Measurements from ENCODE around the gene ELMOD1.
A peak's percentile ranks its signal among the peaks of the same experiment; 100 is the strongest.

ELMOD1 gene

DNA sequence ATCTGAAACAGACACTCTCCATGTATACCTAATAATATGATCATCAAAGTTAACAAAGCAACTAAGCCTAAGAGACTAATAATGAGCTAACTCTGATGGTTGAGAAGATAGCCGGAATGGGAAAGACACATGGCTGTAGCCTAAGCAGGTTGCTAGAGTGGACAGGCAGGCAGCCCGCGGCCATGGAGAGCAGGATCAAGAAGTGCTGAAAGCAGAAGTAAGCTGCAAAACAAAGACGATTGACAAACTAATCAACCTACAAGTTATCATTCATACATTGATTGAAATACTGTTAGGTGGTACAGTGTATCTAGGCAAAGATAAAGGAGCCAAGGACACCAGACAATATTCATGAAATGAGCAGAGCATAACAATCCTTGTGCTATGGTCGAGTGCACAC, 91.6 kb downstream of the ELMOD1 start:
- no peak for DNase-seq
- H3K23ac ChIP-seq (ENCODE audit: low read length) = no peak overlapping the region
- H3K9ac ChIP-seq (ENCODE audit: low read length) = no peak overlapping the region
- H3K27me3 ChIP-seq (ENCODE audit: insufficient read depth, low read length, poor library complexity) = no peaks in the 10 kb centered on the region
- H2BK120ac ChIP-seq (ENCODE audit: low read depth, low read length) = no peak overlapping the region
- no peak overlapping the region for H4K8ac ChIP-seq (ENCODE audit: low read depth, low read length)
- no peak overlapping the region for H3K4ac ChIP-seq (ENCODE audit: low read depth, low read length)
- no peaks in the 10 kb centered on the region for H3K4me1 ChIP-seq (ENCODE audit: control insufficient read depth, low read depth, low read length)
- no CpG with 5 or more reads among the region's 5 CpGs for WGBS (ENCODE audit: extremely low coverage, insufficient coverage, low lambda C conversion rate)
- no peak overlapping the region for H2AK5ac ChIP-seq (ENCODE audit: low read length)
- no peak overlapping the region for H4K5ac ChIP-seq (ENCODE audit: low read length)
- no peaks in the 10 kb centered on the region for H3K36me3 ChIP-seq (ENCODE audit: control insufficient read depth, insufficient read depth, low read length)
- no peak overlapping the region for H2BK15ac ChIP-seq (replicated peaks; ENCODE audit: low read depth)
- no peak overlapping the region for H3K4me2 ChIP-seq (ENCODE audit: low read length)
- no peaks in the 10 kb centered on the region for H3K79me2 ChIP-seq (ENCODE audit: control insufficient read depth, insufficient read depth, low read length)
- no peaks in the 10 kb centered on the region for H3K79me1 ChIP-seq (ENCODE audit: low read length)
- no peak overlapping the region for H3K4me3 ChIP-seq (ENCODE audit: low read length)
- H3K56ac ChIP-seq (ENCODE audit: low read length) = no peak overlapping the region
- H3K27ac ChIP-seq (ENCODE audit: low read depth, low read length) = no peak overlapping the region
- no peak overlapping the region for H2BK5ac ChIP-seq (ENCODE audit: low read length)
- no peak overlapping the region for H3K18ac ChIP-seq (ENCODE audit: low read length)

DNA sequence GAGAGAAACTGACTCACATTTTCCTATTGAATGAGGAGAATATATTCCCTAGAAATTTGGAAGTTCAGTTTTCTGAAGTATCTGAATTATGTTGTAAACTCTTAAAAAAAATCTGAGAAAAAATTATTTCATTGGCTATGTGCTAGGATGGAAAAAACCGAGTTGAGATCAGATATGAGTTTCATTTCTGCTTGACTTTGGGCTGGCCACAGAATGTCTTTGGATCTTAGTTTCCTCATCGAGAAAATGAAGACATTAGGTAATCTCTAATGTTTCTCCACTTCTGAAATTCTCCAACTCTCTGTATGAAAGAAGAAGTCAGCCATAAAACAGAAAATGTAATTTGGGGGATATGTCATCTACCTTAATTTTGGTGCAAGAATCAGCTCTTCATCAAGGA, 92.1 kb downstream of the ELMOD1 start:
- Histone ChIP-seq H3K36me3 (ENCODE audit: control insufficient read depth, insufficient read depth, low read length) (no peaks in the 10 kb centered on the region), H2AK5ac (ENCODE audit: low read length) (no peak overlapping the region), H4K5ac (ENCODE audit: low read length) (no peak overlapping the region), H3K4me3 (ENCODE audit: low read length) (no peak overlapping the region), H3K9ac (ENCODE audit: low read length) (no peak overlapping the region), H3K79me1 (ENCODE audit: low read length) (no peaks in the 10 kb centered on the region), H4K8ac (ENCODE audit: low read depth, low read length) (no peak overlapping the region), H3K27ac (ENCODE audit: low read depth, low read length) (no peak overlapping the region), H3K4ac (ENCODE audit: low read depth, low read length) (no peak overlapping the region), H3K4me1 (ENCODE audit: control insufficient read depth, low read depth, low read length) (no peaks in the 10 kb centered on the region), H3K56ac (ENCODE audit: low read length) (no peak overlapping the region), H3K18ac (ENCODE audit: low read length) (no peak overlapping the region), H3K79me2 (ENCODE audit: control insufficient read depth, insufficient read depth, low read length) (no peaks in the 10 kb centered on the region), H3K23ac (ENCODE audit: low read length) (no peak overlapping the region), H3K27me3 (ENCODE audit: insufficient read depth, low read length, poor library complexity) (no peaks in the 10 kb centered on the region), H3K4me2 (ENCODE audit: low read length) (no peak overlapping the region), H2BK5ac (ENCODE audit: low read length) (no peak overlapping the region), H2BK120ac (ENCODE audit: low read depth, low read length) (no peak overlapping the region), H2BK15ac (replicated peaks; ENCODE audit: low read depth) (no peak overlapping the region)
- DNase-seq = no peak
- no CpG with 5 or more reads among the region's 2 CpGs for WGBS (ENCODE audit: extremely low coverage, insufficient coverage, low lambda C conversion rate)

DNA sequence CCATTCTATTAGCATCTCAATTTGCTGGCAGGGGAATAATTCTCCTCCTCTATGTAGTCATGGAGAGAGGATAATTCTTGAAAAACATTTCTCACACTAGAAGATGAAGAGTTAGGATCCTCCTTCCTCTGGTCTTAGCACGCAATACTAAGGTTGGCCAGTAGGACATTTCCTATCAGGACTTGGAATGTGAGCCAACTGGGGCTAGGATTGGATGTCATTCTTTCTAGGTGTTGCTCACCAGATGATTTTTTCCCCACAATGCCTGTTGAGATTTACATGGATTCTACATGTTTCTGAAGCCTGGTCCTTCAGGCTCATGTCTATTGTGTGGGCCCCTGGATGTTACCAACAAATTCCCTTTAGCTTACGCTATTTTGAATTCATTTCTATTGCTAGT, 92.9 kb downstream of the ELMOD1 start:
- Histone ChIP-seq H3K56ac (ENCODE audit: low read length) (no peak overlapping the region), H3K4me2 (ENCODE audit: low read length) (no peak overlapping the region), H3K18ac (ENCODE audit: low read length) (no peak overlapping the region), H3K23ac (ENCODE audit: low read length) (no peak overlapping the region), H3K36me3 (ENCODE audit: control insufficient read depth, insufficient read depth, low read length) (no peaks in the 10 kb centered on the region), H3K9ac (ENCODE audit: low read length) (no peak overlapping the region), H3K27me3 (ENCODE audit: insufficient read depth, low read length, poor library complexity) (no peaks in the 10 kb centered on the region), H2BK5ac (ENCODE audit: low read length) (no peak overlapping the region), H3K4me3 (ENCODE audit: low read length) (no peak overlapping the region), H3K79me1 (ENCODE audit: low read length) (no peaks in the 10 kb centered on the region), H3K79me2 (ENCODE audit: control insufficient read depth, insufficient read depth, low read length) (no peaks in the 10 kb centered on the region), H4K8ac (ENCODE audit: low read depth, low read length) (no peak overlapping the region), H3K4me1 (ENCODE audit: control insufficient read depth, low read depth, low read length) (no peaks in the 10 kb centered on the region), H3K27ac (ENCODE audit: low read depth, low read length) (no peak overlapping the region), H2BK120ac (ENCODE audit: low read depth, low read length) (no peak overlapping the region), H2BK15ac (replicated peaks; ENCODE audit: low read depth) (no peak overlapping the region), H2AK5ac (ENCODE audit: low read length) (no peak overlapping the region), H4K5ac (ENCODE audit: low read length) (no peak overlapping the region), H3K4ac (ENCODE audit: low read depth, low read length) (no peak overlapping the region)
- DNase-seq = peak; percentile 77
- WGBS (ENCODE audit: extremely low coverage, insufficient coverage, low lambda C conversion rate) = no CpG with 5 or more reads among the region's 2 CpGs

DNA sequence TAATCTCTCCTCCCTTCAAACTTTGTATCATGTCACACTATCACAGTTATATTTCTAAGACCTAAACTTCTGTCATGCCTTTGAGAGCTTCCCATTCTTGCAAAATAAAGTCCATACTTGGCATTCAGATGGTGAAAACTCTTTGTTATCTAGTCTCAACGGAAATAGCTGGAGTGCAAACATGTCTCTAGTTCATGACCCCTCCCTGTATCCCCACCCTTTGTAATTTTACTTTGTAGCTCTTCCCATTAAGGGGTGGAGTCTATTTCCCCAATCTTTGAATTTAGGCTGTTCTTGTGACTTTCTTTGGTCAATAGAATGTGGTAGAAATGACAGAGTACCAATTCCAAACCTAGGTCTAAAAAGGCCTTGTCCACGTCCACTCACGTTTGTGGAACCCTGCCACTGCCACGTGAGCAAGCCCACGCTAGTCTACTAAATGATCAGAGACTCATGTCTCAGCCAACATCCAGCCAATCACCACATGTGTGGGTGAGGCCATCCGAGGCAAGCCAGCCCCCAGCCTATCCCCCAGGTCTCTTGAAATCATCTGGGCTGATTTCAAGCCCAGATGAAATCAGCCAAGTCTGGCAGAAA, 97.5 kb downstream of the ELMOD1 start:
- H2BK120ac ChIP-seq (ENCODE audit: low read depth, low read length) = no peak overlapping the region
- no peak overlapping the region for H3K18ac ChIP-seq (ENCODE audit: low read length)
- H4K8ac ChIP-seq (ENCODE audit: low read depth, low read length) = no peak overlapping the region
- no peaks in the 10 kb centered on the region for H3K79me2 ChIP-seq (ENCODE audit: control insufficient read depth, insufficient read depth, low read length)
- H2BK15ac ChIP-seq (replicated peaks; ENCODE audit: low read depth) = no peak overlapping the region
- no peak for DNase-seq
- H3K23ac ChIP-seq (ENCODE audit: low read length) = no peak overlapping the region
- H3K79me1 ChIP-seq (ENCODE audit: low read length) = no peaks in the 10 kb centered on the region
- H2AK5ac ChIP-seq (ENCODE audit: low read length) = no peak overlapping the region
- no peaks in the 10 kb centered on the region for H3K27me3 ChIP-seq (ENCODE audit: insufficient read depth, low read length, poor library complexity)
- H3K4me3 ChIP-seq (ENCODE audit: low read length) = no peak overlapping the region
- no peaks in the 10 kb centered on the region for H3K4me1 ChIP-seq (ENCODE audit: control insufficient read depth, low read depth, low read length)
- no peak overlapping the region for H3K27ac ChIP-seq (ENCODE audit: low read depth, low read length)
- no peak overlapping the region for H3K4me2 ChIP-seq (ENCODE audit: low read length)
- no peak overlapping the region for H3K9ac ChIP-seq (ENCODE audit: low read length)
- WGBS (ENCODE audit: extremely low coverage, insufficient coverage, low lambda C conversion rate) = no CpG with 5 or more reads among the region's 6 CpGs
- H4K5ac ChIP-seq (ENCODE audit: low read length) = no peak overlapping the region
- H3K56ac ChIP-seq (ENCODE audit: low read length) = no peak overlapping the region
- H3K36me3 ChIP-seq (ENCODE audit: control insufficient read depth, insufficient read depth, low read length) = no peaks in the 10 kb centered on the region
- no peak overlapping the region for H3K4ac ChIP-seq (ENCODE audit: low read depth, low read length)
- no peak overlapping the region for H2BK5ac ChIP-seq (ENCODE audit: low read length)

DNA sequence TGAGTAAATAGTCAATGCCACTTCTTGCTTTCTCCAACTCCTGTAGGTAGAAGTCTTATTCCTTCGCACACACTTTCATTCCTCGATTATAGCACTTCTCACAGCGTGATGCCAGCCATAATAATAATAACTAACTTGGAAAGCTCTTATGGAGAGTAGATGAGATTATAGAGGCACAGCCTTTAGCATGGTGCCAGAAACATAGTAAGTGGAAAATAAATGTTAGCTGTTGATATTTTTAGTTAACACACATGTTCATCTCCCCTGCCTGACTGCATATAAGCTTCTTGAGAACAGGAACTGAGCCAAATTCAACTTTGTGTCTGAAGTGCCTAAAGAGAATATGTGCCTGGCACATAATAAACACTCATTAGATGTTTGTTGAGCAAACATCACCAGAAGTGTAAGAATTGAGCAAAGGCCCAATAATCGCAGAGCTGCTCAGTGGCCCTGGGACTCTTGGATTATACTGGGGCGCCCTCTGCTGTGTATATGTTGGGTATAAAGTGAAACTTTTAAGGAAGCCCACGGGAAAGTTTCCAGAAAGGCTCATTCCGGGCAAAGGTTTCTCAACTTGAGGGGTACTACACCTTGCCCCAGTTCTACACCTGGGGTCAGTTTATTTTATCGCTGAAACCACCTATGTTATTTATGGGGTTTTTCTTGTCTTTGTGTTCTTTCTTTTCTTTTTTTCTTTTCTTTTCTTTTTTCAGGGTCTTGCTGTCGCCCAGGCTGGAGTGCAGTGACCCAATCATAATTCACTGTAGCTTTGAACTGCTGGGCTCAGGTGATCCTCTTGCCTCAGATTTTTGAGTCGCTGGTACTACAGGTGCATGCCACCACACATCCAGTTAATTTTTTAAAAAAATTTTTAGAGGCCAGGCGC, 98.6 kb downstream of the ELMOD1 start:
- Histone ChIP-seq H4K5ac (ENCODE audit: low read length) (no peak overlapping the region), H3K79me1 (ENCODE audit: low read length) (no peaks in the 10 kb centered on the region), H3K27ac (ENCODE audit: low read depth, low read length) (no peak overlapping the region), H3K4ac (ENCODE audit: low read depth, low read length) (no peak overlapping the region), H3K4me1 (ENCODE audit: control insufficient read depth, low read depth, low read length) (no peaks in the 10 kb centered on the region), H3K79me2 (ENCODE audit: control insufficient read depth, insufficient read depth, low read length) (no peaks in the 10 kb centered on the region), H3K4me2 (ENCODE audit: low read length) (no peak overlapping the region), H4K8ac (ENCODE audit: low read depth, low read length) (no peak overlapping the region), H2BK5ac (ENCODE audit: low read length) (no peak overlapping the region), H3K9ac (ENCODE audit: low read length) (no peak overlapping the region), H3K4me3 (ENCODE audit: low read length) (no peak overlapping the region), H3K18ac (ENCODE audit: low read length) (no peak overlapping the region), H3K36me3 (ENCODE audit: control insufficient read depth, insufficient read depth, low read length) (no peaks in the 10 kb centered on the region), H3K23ac (ENCODE audit: low read length) (no peak overlapping the region), H3K56ac (ENCODE audit: low read length) (no peak overlapping the region), H3K27me3 (ENCODE audit: insufficient read depth, low read length, poor library complexity) (no peaks in the 10 kb centered on the region), H2BK120ac (ENCODE audit: low read depth, low read length) (no peak overlapping the region), H2AK5ac (ENCODE audit: low read length) (no peak overlapping the region), H2BK15ac (replicated peaks; ENCODE audit: low read depth) (no peak overlapping the region)
- no CpG with 5 or more reads among the region's 11 CpGs for WGBS (ENCODE audit: extremely low coverage, insufficient coverage, low lambda C conversion rate)
- peak; percentile 64 for DNase-seq
